ENCODE data around the gene LCORL.

DNA sequence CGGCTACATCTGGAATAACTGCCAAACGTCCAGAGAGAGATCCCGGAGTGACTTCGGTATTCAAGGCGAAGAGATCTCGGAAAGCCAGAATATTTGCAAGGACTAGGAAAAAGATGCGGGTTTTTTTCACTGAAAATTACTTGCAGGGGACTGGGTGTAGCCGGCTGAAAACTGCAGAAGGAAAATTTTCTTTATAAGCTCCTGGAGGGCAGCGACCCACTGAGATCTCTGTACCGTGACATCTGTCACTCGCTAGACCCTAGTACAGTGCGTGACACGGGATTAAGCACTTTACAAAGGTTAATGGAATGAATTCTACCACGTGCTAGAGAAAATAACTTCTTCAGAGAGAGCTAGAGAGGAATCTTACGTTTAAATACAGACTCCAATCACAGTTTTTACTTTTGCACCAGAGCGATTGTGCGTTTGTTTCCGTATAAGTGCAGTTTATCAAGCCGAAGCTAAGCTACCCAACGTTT is 1.1 kb upstream of the LCORL start:
- TF ChIP-seq POLR2A (IDR thresholded peaks at IDR 0.05), result no peak
- TF ChIP-seq, protein P1, sequence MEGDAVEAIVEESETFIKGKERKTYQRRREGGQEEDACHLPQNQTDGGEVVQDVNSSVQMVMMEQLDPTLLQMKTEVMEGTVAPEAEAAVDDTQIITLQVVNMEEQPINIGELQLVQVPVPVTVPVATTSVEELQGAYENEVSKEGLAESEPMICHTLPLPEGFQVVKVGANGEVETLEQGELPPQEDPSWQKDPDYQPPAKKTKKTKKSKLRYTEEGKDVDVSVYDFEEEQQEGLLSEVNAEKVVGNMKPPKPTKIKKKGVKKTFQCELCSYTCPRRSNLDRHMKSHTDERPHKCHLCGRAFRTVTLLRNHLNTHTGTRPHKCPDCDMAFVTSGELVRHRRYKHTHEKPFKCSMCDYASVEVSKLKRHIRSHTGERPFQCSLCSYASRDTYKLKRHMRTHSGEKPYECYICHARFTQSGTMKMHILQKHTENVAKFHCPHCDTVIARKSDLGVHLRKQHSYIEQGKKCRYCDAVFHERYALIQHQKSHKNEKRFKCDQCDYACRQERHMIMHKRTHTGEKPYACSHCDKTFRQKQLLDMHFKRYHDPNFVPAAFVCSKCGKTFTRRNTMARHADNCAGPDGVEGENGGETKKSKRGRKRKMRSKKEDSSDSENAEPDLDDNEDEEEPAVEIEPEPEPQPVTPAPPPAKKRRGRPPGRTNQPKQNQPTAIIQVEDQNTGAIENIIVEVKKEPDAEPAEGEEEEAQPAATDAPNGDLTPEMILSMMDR (IDR thresholded peaks at IDR 0.05), result no peak

All from Peyer's patch (tissue), 4 donors.